Esophagus squamous epithelium (tissue), 5 donors: ENCODE data around the gene DNAJB12. TPM values are rescaled to one million over a fixed set of nuclear protein-coding genes. Genes with fewer than 3 reads are reported as not detected.

ENCODE experiments used
- DNase-seq: peaks from one replicate; lab custom pipeline; 2025; lab: John Stamatoyannopoulos, UW
- H3K27ac ChIP-seq, 4 donors: fragments of 200-600 bp; sonication (generic); one replicate each; pipeline ENCODE4 v1.5.1; 2016 to 2019; ENCODE audit warnings: mild to moderate bottlenecking in 1 of 4
- H3K27me3 ChIP-seq, 4 donors: fragments of 200-600 bp; sonication (generic); 1 replicate in 3 of 4; 2 replicates in 1 of 4; pipeline versions ENCODE4 v1.5.1 to v1.6.0; 2017 to 2021; ENCODE audit warnings: antibody characterized with exemption in 1 of 4
- H3K36me3 ChIP-seq, 3 donors: fragments of 200-600 bp; sonication (generic); one replicate each; pipeline ENCODE4 v1.5.1; 2016 to 2019
- H3K4me1 ChIP-seq, 3 donors: fragments of 200-600 bp; sonication (generic); one replicate each; pipeline ENCODE4 v1.5.1; 2017 to 2019
- H3K4me3 ChIP-seq, 4 donors: fragments of 200-600 bp; sonication (generic); 1 replicate in 3 of 4; 2 replicates in 1 of 4; pipeline ENCODE4 v1.5.1; 2016 to 2019; ENCODE audit warnings: mild to moderate bottlenecking in 2 of 4, moderate library complexity in 1 of 4
- H3K9me3 ChIP-seq, 3 donors: fragments of 200-600 bp; sonication (generic); one replicate each; pipeline ENCODE4 v1.5.1; 2016 to 2019
- POLR2A ChIP-seq, 4 donors: fragments of 450-650 bp; IDR thresholded peaks; one replicate each; pipeline ENCODE4 v1.6.1; 2017; ENCODE audit warnings: antibody characterized with exemption in 4 of 4, mild to moderate bottlenecking in 4 of 4, moderate library complexity in 3 of 4
- WGBS, 2 donors: methylation state at CpG; one replicate each; pipeline ENCODE4 v1.1.5; 2018; 5-methylcytosine and 5-hydroxymethylcytosine counted together
- intact Hi-C: fragments of 100-400 bp; cut with DNase I; formaldehyde crosslinking; loops from one replicate; pipeline ENCODE4 v1.15.0; 2022
- total RNA-seq, 4 donors: library from RNA; depleted of rRNA; stranded (reverse); fragments of >200 nt; gene quantifications; one replicate each; pipeline ENCODE4 v1.1.0, GENCODE V29; 2016
- TF ChIP-seq, protein P1 (sequence below), 6 experiments: fragments of 450-650 bp in 4 of 6; fragments of 200-600 bp in 2 of 6; sonication (generic) in 2 of 6; IDR thresholded peaks; one replicate each; pipeline ENCODE4 v1.5.1; 2016 to 2019; ENCODE audit warnings: antibody characterized with exemption in 6 of 6, mild to moderate bottlenecking in 4 of 6, moderate library complexity in 4 of 6
- donor health status: DM: yes; HTN: yes; CAD: no.

DNAJB12 gene
- total RNA-seq, 4 donors from 2014 or later = 22.7 to 34.0 (median 23.8) TPM

GRCh38 chr10:72336259-72337038, 18.3 kb downstream of the DNAJB12 start:
- no peak for DNase-seq
- Histone ChIP-seq H3K9me3 (no peaks in the 10 kb centered on the region), H3K4me3 (no peak overlapping the region), H3K36me3 (peaks cover 13 to 84% (median 17%) of the 10 kb centered on the region in 3 donors), H3K27ac (peak overlapping the region; percentile 86 to 94 (median 93)), H3K27me3 (no peaks in the 10 kb centered on the region), H3K4me1 (peaks cover 52 to 80% (median 61%) of the 10 kb centered on the region in 3 donors)
- TF ChIP-seq POLR2A (IDR thresholded peaks at IDR 0.05) = no peak
- TF ChIP-seq, protein P1, sequence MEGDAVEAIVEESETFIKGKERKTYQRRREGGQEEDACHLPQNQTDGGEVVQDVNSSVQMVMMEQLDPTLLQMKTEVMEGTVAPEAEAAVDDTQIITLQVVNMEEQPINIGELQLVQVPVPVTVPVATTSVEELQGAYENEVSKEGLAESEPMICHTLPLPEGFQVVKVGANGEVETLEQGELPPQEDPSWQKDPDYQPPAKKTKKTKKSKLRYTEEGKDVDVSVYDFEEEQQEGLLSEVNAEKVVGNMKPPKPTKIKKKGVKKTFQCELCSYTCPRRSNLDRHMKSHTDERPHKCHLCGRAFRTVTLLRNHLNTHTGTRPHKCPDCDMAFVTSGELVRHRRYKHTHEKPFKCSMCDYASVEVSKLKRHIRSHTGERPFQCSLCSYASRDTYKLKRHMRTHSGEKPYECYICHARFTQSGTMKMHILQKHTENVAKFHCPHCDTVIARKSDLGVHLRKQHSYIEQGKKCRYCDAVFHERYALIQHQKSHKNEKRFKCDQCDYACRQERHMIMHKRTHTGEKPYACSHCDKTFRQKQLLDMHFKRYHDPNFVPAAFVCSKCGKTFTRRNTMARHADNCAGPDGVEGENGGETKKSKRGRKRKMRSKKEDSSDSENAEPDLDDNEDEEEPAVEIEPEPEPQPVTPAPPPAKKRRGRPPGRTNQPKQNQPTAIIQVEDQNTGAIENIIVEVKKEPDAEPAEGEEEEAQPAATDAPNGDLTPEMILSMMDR (IDR thresholded peaks at IDR 0.05) = no peak
- 81 to 96% methylated on average over 10 of the region's 18 CpGs for WGBS, 2 donors
- intact Hi-C loops = loop anchor here (2.0 to 10.0 kb wide), 2 partner anchors 60 to 92 kb away; no protein-coding TSS in a partner anchor

DNA sequence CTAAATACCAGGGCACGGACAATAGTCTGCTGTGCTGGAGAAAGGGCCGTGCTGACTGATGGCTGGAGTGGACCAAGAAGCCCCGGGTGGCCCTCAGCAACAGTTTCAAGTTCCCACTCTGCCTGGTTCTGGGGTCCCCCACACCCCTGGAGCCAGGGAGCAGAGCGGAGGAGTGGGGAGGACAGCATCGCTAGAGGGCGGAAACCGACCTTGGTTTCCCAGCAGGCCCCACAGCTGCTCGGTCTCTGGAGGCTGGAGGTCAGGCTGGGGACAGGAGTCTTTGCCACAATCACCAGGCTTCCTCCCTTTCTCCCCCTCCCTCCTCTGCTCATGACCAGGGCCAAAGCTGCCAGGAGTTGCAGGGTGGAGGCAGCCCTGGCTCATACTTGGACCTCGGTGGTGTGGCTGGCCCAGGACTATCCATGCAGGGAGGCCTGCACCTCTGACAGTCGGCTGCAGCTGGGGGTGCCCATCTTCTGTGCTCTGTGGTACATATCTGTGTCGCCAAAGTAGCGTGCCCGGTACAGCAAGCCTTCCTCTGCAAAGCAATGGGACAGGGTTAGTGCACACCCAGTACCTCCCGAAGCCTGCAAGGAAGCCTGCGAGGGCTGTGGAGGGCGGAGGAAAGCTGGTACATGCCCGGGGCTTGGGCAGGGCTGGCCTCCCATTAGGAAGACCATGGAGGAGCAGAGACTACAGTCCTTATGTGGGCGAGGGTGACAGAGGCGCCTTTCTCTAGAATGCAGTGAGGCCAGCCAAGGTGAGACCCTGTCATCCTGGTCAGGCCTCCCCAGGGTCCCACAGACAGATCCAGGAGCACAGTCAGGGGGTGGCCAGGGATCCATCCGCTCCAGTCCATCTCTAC, 19.1 kb downstream of the DNAJB12 start:
- TF ChIP-seq, protein P1 (IDR thresholded peaks at IDR 0.05) = no peak
- no peak for TF ChIP-seq POLR2A (IDR thresholded peaks at IDR 0.05)
- H3K4me1 ChIP-seq = peaks cover 58 to 82% (median 67%) of the 10 kb centered on the region in 3 donors
- WGBS, 2 donors = 48 to 80% methylated on average over 2 to 7 of the region's 20 CpGs
- H3K27me3 ChIP-seq = no peaks in the 10 kb centered on the region
- peaks cover 10 to 76% (median 10%) of the 10 kb centered on the region in 3 donors for H3K36me3 ChIP-seq
- H3K4me3 ChIP-seq = peak overlapping the region in 2 of 4 donors; percentile 1 to 39
- no peaks in the 10 kb centered on the region for H3K9me3 ChIP-seq
- peak; percentile 42 for DNase-seq
- H3K27ac ChIP-seq = peak overlapping the region; percentile 86 to 94 (median 93)
- intact Hi-C loops = loop anchor here (2.0 to 10.0 kb wide), 2 partner anchors 59 to 91 kb away; no protein-coding TSS in a partner anchor

DNA sequence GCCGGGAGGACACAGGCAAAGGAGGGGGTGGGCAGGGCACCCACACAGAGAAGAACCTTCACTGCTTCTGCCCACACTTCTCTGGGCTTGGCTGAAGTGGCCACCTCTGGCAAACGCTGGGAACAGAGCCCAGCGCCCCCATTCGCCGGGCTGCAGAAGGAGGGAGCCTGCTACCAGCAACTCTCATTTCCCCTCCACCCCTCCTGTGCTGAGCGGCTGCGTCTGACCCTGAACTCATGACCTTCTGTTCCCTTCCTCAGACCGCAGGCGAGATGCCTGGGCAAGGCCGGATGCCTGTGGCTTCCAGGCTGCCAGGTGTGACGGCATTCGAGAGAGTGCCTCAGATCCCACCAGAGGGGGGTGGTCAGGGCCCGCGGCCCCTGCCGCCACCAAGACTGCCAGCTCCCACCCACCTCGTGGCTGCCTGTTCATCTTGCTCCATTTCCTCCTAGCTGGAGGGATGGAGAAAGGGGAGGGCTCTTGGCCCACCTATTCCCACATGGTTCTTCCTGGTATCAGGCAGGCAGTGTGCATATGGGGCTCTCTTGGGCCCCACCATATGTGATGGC, 19.8 kb downstream of the DNAJB12 start:
- Histone ChIP-seq H3K27ac (peak overlapping the region; percentile 86 to 94 (median 93)), H3K36me3 (peaks cover 7 to 69% (median 8%) of the 10 kb centered on the region in 3 donors), H3K9me3 (no peaks in the 10 kb centered on the region), H3K4me3 (peak overlapping the region in 2 of 4 donors; percentile 1 to 39), H3K4me1 (peaks cover 63 to 82% (median 64%) of the 10 kb centered on the region in 3 donors), H3K27me3 (no peaks in the 10 kb centered on the region)
- intact Hi-C loops = loop anchor here (10.0 kb wide), 1 partner anchor 90 kb away; no protein-coding TSS in a partner anchor
- WGBS, 2 donors = 28 to 32% methylated on average over 8 to 11 of the region's 16 CpGs
- peak; percentile 74 for DNase-seq
- TF ChIP-seq, protein P1 (IDR thresholded peaks at IDR 0.05) = no peak
- peak in 2 of 4 donors; percentile 21 to 34 for TF ChIP-seq POLR2A (IDR thresholded peaks at IDR 0.05)

GRCh38 chr10:72334196-72334824, 20.4 kb downstream of the DNAJB12 start:
- H3K4me1 ChIP-seq = peaks cover 67 to 86% (median 70%) of the 10 kb centered on the region in 3 donors
- WGBS, 2 donors = 56 to 73% methylated on average over 9 to 13 of the region's 17 CpGs
- no peaks in the 10 kb centered on the region for H3K9me3 ChIP-seq
- H3K27ac ChIP-seq = peak overlapping the region; percentile 86 to 94 (median 93)
- no peak for DNase-seq
- H3K27me3 ChIP-seq = no peaks in the 10 kb centered on the region
- TF ChIP-seq POLR2A (IDR thresholded peaks at IDR 0.05) = no peak
- TF ChIP-seq, protein P1 (IDR thresholded peaks at IDR 0.05) = peak in 1 of 6 experiments; percentile 17
- H3K4me3 ChIP-seq = peak overlapping the region in 1 of 4 donors; percentile 33
- intact Hi-C loops = loop anchor here (10.0 kb wide), 1 partner anchor 90 kb away; no protein-coding TSS in a partner anchor
- peaks cover 6 to 63% (median 7%) of the 10 kb centered on the region in 3 donors for H3K36me3 ChIP-seq
